HCT116 (cell line): Measurements from ENCODE around the gene SCARF2. TPM values are rescaled to one million over a fixed set of nuclear protein-coding genes. Genes with fewer than 3 reads are reported as not detected.

Source experiments
- ATAC-seq: fragments of 200-7000 bp; cut with Tn5 transposase; 2 replicates; pipeline ENCODE4 v1.9.1; 2020; ENCODE audit warnings: mild to moderate bottlenecking, moderate library complexity
- BruUV-seq: library from RNA; stranded (reverse); fragments of 400-500 nt; replicated peaks from 2 replicates; lab custom pipeline; 2021; lab: Mats Ljungman, UMichigan
- CTCF ChIA-PET: fragments of 300-600 bp; sonication (Branson Sonifier 250); formaldehyde crosslinking; loops from one replicate; lab custom pipeline; 2021; ENCODE audit warnings: antibody characterized with exemption; lab: Charles Lee
- POLR2A ChIA-PET: fragments of 300-600, 350-600 bp; sonication (Branson Sonifier 250); formaldehyde crosslinking; loops from one replicate; lab custom pipeline; 2021; ENCODE audit warnings: antibody characterized with exemption; lab: Charles Lee
- RAD21 ChIA-PET, 2 experiments: fragments of 300-600 bp; sonication (Branson Sonifier 250); formaldehyde crosslinking; loops; one replicate each; lab custom pipeline; 2023; ENCODE audit warnings: low total read pairs in 2 of 2; ENCODE audit not compliant: uncharacterized antibody in 2 of 2, unreplicated experiment in 2 of 2, low non-redundant PET in 1 of 2; lab: Charles Lee
- DNase-seq: peaks from one replicate; pipeline ENCODE4 v3.0.0-alpha.2; 2010; ENCODE audit warnings: low read depth, low spot score
- H2AFZ ChIP-seq: fragments of 200-600 bp; shearing (Covaris generic), sonication (generic); 2 replicates; pipeline ENCODE4 v1.6.1; 2017; ENCODE audit warnings: low read depth, mixed run types, mixed read lengths, antibody characterized with exemption, low read length; ENCODE audit not compliant: poor library complexity, severe bottlenecking
- H3K27ac ChIP-seq: 2 replicates; pipeline ENCODE4 v1.5.1; 2012; ENCODE audit warnings: low read depth, low read length
- H3K27me3 ChIP-seq: fragments of 200-600 bp; sonication (generic); 2 replicates; pipeline ENCODE4 v1.6.1; 2016; ENCODE audit warnings: mixed run types, low read length, mixed read lengths; ENCODE audit not compliant: insufficient read depth
- H3K36me3 ChIP-seq, 2 experiments: fragments of 200-500 bp in 1 of 2; fragments of 200-600 bp in 1 of 2; sonication (Bioruptor generic) in 1 of 2; sonication (generic) in 1 of 2; 2 replicates each; pipeline versions ENCODE4 v1.5.1 to v1.6.1; 2014 to 2016; ENCODE audit warnings: low read length in 2 of 2, inconsistent platforms in 1 of 2, mixed read lengths in 1 of 2, mixed run types in 1 of 2; ENCODE audit not compliant: insufficient read depth in 2 of 2, control insufficient read depth in 1 of 2
- H3K4me1 ChIP-seq, 2 experiments: fragments of 200-600 bp in 1 of 2; sonication (generic) in 1 of 2; 2 replicates each; pipeline versions ENCODE4 v1.5.1 to v1.6.1; 2012 to 2017; ENCODE audit warnings: low read length in 2 of 2, inconsistent platforms in 1 of 2, mild to moderate bottlenecking in 1 of 2, mixed read lengths in 1 of 2, mixed run types in 1 of 2, moderate library complexity in 1 of 2; ENCODE audit not compliant: insufficient read depth in 2 of 2, control insufficient read depth in 1 of 2
- H3K4me2 ChIP-seq: fragments of 200-600 bp; sonication (generic); 2 replicates; pipeline ENCODE4 v1.6.1; 2017; ENCODE audit warnings: mixed run types, low read length, mixed read lengths
- H3K4me3 ChIP-seq, 2 experiments: fragments of 200-600 bp in 1 of 2; sonication (generic) in 1 of 2; replicated peaks in 1 of 2; 2 replicates each; pipeline ENCODE4 v1.5.1; 2011 to 2016; ENCODE audit warnings: low read length in 2 of 2, control low read depth in 1 of 2, low read depth in 1 of 2, mild to moderate bottlenecking in 1 of 2, mixed read lengths in 1 of 2, mixed run types in 1 of 2
- H3K79me2 ChIP-seq: fragments of 200-600 bp; sonication (generic); 2 replicates; pipeline ENCODE4 v1.6.1; 2017; ENCODE audit warnings: mild to moderate bottlenecking, mixed run types, low read length, moderate library complexity, mixed read lengths; ENCODE audit not compliant: insufficient read depth
- H3K9ac ChIP-seq: fragments of 200-600 bp; sonication (generic); 2 replicates; pipeline ENCODE4 v1.6.1; 2016; ENCODE audit warnings: low read length, mixed read lengths
- H3K9me2 ChIP-seq: fragments of 200-600 bp; sonication (generic), shearing (Covaris generic); 2 replicates; pipeline ENCODE4 v1.6.1; 2017; ENCODE audit warnings: mixed run types, mild to moderate bottlenecking, moderate library complexity; ENCODE audit not compliant: insufficient read depth
- H3K9me3 ChIP-seq, 2 experiments: fragments of 200-500 bp in 1 of 2; fragments of 200-600 bp in 1 of 2; sonication (Bioruptor generic) in 1 of 2; sonication (generic) in 1 of 2; 2 replicates each; pipeline ENCODE4 v1.6.1; 2014 to 2017; ENCODE audit warnings: low read length in 2 of 2, mixed read lengths in 2 of 2, inconsistent platforms in 1 of 2, low read depth in 1 of 2, mild to moderate bottlenecking in 1 of 2, mixed run types in 1 of 2, moderate library complexity in 1 of 2; ENCODE audit not compliant: control insufficient read depth in 1 of 2, insufficient read depth in 1 of 2
- H4K20me1 ChIP-seq: fragments of 200-600 bp; sonication (generic), shearing (Covaris generic); 2 replicates; pipeline ENCODE4 v1.6.1; 2017; ENCODE audit warnings: mixed run types, mild to moderate bottlenecking, moderate library complexity; ENCODE audit not compliant: insufficient read depth
- CBX3 ChIP-seq: IDR thresholded peaks from 2 replicates; pipeline ENCODE4 v1.6.1; 2012; ENCODE audit warnings: low read depth
- CEBPB ChIP-seq: IDR thresholded peaks from 2 replicates; pipeline ENCODE4 v1.6.1; 2012; ENCODE audit warnings: low read depth
- ELF1 ChIP-seq: IDR thresholded peaks from 2 replicates; pipeline ENCODE4 v1.6.1; 2012; ENCODE audit warnings: low read depth, borderline replicate concordance
- EZH2 ChIP-seq: fragments of 200-600 bp; sonication (generic); IDR thresholded peaks from 2 replicates; pipeline ENCODE4 v1.6.1; 2017; ENCODE audit warnings: antibody characterized with exemption, mixed run types
- EZH2phosphoT487 ChIP-seq: fragments of 200-600 bp; IDR thresholded peaks from 2 replicates; pipeline ENCODE4 v1.6.1; 2018; ENCODE audit warnings: antibody characterized with exemption, borderline replicate concordance
- FOSL1 ChIP-seq: IDR thresholded peaks from 2 replicates; pipeline ENCODE4 v1.6.1; 2012; ENCODE audit warnings: low read depth
- POLR2A ChIP-seq: IDR thresholded peaks from 2 replicates; pipeline ENCODE4 v1.7.0; 2011; ENCODE audit warnings: borderline replicate concordance; ENCODE audit not compliant: insufficient read depth, insufficient read length; ENCODE audit errors: extremely low read depth
- SIN3A ChIP-seq: IDR thresholded peaks from 2 replicates; pipeline ENCODE4 v1.6.1; 2012; ENCODE audit warnings: low read depth
- SRF ChIP-seq: IDR thresholded peaks from 2 replicates; pipeline ENCODE4 v1.6.1; 2012; ENCODE audit warnings: low read depth
- ZFX ChIP-seq: fragments of 450-650 bp; IDR thresholded peaks from 2 replicates; pipeline ENCODE4 v1.6.1; 2017
- ZNF274 ChIP-seq: fragments of 200-500 bp; sonication (Bioruptor generic); IDR thresholded peaks from 2 replicates; pipeline ENCODE4 v1.6.1; 2014; ENCODE audit warnings: mild to moderate bottlenecking, low read depth, low read length, inconsistent platforms
- intact Hi-C: fragments of 100-400 bp; cut with micrococcal nuclease; formaldehyde crosslinking; loops from 2 replicates; pipeline ENCODE4 v1.10.0; 2022
- total RNA-seq: library from RNA; stranded (reverse); gene quantifications from one replicate; pipeline ENCODE4 v1.2.1, GENCODE V29; 2021; ENCODE audit not compliant: unreplicated experiment
- TF ChIP-seq, protein P1 (sequence below): IDR thresholded peaks from 2 replicates; pipeline ENCODE4 v1.6.1; 2012; ENCODE audit warnings: low read depth
- TF ChIP-seq, protein P2 (sequence below): IDR thresholded peaks from 2 replicates; pipeline ENCODE4 v1.6.1; 2012

SCARF2 gene
- total RNA-seq, 1 experiment from 2014 or later: 2.5 TPM

DNA sequence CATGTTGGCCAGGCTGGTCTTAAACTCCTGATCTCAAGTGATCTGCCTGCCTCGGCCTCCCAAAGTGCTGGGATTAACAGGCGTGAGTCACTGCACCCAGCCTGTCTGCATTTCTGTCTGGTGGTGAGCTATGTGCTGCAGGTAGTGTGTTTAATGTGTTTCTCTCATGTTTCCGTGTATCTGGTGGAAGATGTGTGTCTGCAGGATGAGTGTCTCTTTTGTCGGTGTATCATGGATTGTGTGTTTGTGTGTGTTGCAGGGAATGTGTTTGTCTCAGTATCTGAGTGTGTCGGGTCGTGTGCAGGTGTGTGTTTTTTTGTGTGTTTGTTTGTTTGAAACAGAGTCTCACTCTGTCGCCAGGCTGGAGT lies 16.1 kb downstream of the SCARF2 start:
- no peaks in the 10 kb centered on the region for H3K36me3 ChIP-seq
- no peak overlapping the region for H3K9ac ChIP-seq
- H3K4me1 ChIP-seq: peaks cover 0 to 9% of the 10 kb centered on the region in 2 experiments; a peak in 1 of 4 replicates
- no peaks in the 10 kb centered on the region for H3K9me2 ChIP-seq
- no TSS peak for BruUV-seq
- no peak for TF ChIP-seq ZFX
- TF ChIP-seq SIN3A: no peak
- TF ChIP-seq, protein P1, sequence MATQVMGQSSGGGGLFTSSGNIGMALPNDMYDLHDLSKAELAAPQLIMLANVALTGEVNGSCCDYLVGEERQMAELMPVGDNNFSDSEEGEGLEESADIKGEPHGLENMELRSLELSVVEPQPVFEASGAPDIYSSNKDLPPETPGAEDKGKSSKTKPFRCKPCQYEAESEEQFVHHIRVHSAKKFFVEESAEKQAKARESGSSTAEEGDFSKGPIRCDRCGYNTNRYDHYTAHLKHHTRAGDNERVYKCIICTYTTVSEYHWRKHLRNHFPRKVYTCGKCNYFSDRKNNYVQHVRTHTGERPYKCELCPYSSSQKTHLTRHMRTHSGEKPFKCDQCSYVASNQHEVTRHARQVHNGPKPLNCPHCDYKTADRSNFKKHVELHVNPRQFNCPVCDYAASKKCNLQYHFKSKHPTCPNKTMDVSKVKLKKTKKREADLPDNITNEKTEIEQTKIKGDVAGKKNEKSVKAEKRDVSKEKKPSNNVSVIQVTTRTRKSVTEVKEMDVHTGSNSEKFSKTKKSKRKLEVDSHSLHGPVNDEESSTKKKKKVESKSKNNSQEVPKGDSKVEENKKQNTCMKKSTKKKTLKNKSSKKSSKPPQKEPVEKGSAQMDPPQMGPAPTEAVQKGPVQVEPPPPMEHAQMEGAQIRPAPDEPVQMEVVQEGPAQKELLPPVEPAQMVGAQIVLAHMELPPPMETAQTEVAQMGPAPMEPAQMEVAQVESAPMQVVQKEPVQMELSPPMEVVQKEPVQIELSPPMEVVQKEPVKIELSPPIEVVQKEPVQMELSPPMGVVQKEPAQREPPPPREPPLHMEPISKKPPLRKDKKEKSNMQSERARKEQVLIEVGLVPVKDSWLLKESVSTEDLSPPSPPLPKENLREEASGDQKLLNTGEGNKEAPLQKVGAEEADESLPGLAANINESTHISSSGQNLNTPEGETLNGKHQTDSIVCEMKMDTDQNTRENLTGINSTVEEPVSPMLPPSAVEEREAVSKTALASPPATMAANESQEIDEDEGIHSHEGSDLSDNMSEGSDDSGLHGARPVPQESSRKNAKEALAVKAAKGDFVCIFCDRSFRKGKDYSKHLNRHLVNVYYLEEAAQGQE: no peak
- no peak for TF ChIP-seq POLR2A
- no peak for TF ChIP-seq EZH2
- no peak for TF ChIP-seq EZH2phosphoT487
- TF ChIP-seq, protein P2, sequence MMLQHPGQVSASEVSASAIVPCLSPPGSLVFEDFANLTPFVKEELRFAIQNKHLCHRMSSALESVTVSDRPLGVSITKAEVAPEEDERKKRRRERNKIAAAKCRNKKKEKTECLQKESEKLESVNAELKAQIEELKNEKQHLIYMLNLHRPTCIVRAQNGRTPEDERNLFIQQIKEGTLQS: no peak
- no peak for TF ChIP-seq CEBPB
- no peak for TF ChIP-seq FOSL1
- no peak for TF ChIP-seq CBX3
- no peak for TF ChIP-seq ELF1
- TF ChIP-seq ZNF274: no peak
- TF ChIP-seq SRF: no peak
- H3K4me3 ChIP-seq: no peak overlapping the region
- H3K79me2 ChIP-seq: no peaks in the 10 kb centered on the region
- no peak overlapping the region for H3K27ac ChIP-seq
- H3K27me3 ChIP-seq: no peaks in the 10 kb centered on the region
- POLR2A ChIA-PET: no interaction called here
- no peak overlapping the region for H2AFZ ChIP-seq
- no peak overlapping the region for H3K4me2 ChIP-seq
- CTCF ChIA-PET: no interaction called here
- intact Hi-C loops: no loop called here
- DNase-seq (no peak), ATAC-seq (no peak)
- RAD21 ChIA-PET: no interaction called here
- no peaks in the 10 kb centered on the region for H4K20me1 ChIP-seq
- no peaks in the 10 kb centered on the region for H3K9me3 ChIP-seq
